NCI-H2171 treated with DMSO at 0.1 percent for 48 hours (cell line): ENCODE data around the gene KIF2A.
A peak's percentile ranks its signal among the peaks of the same experiment; 100 is the strongest.

Source experiments
- DNase-seq: peaks from one replicate; lab custom pipeline; 2025; lab: John Stamatoyannopoulos, UW

Gene KIF2A

GRCh38 chr5:62385131-62385530 is 79.1 kb downstream of the KIF2A start:
- DNase-seq, result no peak

GRCh38 chr5:62385816-62386400 is 79.9 kb downstream of the KIF2A start:
- DNase-seq, result no peak

- no peak for DNase-seq
Measured at GRCh38 chr5:62386824-62387223, 80.8 kb downstream of the KIF2A start.

DNA sequence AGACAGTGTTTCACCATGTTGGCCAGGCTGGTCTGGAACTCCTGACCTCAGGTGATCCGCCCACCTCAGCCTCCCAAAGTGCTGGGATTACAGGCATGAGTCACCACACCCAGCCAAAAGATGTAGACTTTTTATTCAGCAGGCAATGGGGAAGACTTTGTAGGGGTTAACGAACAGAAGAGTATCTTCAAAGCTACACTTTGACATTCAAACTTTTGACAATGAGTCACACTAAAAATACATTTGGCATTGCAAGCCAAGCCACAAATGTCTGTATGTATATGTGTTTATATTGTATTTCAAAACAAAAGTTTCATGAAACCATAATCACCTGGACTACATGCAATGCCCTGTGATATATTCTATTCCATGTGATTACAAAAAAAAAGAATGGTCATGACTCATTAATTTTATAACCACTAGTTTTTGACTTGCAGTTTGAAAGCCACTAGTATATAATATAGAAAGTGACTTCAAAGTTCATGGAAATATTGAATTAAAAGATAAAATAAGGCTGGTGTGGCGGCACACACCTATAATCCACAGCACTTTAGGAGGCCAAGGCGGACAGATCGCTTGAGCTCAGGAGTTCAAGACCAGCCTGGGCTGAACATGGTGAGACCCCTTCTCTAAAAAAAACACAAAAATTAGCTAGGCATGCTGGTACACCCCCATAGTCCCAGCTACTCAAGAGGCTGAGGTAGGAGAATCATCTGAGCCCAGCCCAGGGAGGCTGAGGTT is 89.4 kb downstream of the KIF2A start:
- DNase-seq, result no peak

DNA sequence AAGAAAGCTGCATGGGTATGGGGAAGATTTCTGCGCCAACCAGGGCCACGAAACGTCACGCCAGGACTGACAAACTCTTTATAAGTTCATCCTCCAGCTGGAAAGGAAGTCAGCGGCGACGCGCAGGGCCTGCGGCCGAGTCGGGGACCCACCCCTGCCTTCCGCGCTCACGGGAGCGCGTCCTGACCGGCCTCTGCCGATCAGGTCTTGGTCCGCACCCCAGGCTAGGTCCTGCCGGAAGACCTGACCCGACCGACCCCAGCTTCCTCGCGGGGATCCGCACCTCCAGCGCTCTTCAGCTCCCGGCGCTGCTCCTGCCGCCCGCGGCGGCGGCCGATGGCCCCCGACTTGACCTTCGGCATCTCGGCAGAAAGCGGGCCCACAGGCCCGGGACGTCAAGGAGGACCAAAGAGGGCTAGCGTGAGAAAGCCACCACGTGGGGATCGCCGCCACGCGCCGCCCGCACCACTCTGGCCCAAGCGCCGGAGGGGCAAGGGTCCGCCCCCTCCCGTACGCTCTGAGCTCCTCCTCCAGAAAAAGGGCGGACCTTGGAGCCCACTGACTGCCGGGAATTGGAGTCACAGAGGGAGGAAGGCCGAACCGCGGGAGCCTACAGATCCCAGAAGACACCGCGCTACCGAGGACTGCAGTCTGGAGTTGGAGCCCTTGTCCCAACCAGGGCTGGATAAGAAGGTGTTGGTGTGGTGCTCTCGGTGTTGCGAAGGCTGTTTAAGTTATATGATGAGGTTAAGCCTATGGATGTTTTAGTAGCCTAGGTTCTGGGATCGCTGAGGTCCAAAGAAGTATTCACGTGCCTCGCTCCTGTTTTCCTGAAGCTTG is 97.6 kb downstream of the KIF2A start, which contains the start of gene DIMT1:
Gene DIMT1 (minus strand): TSS at position 495 of the 840 bp plus-strand sequence. CDS start 133 bp downstream, at position 362.
- peak; percentile 89 for DNase-seq

GRCh38 chr5:62412549-62413329 is 106.7 kb downstream of the KIF2A start, which contains the start of gene IPO11:
Gene IPO11 (plus strand): TSS chr5:62412763. CDS start chr5:62437280, 24,517 bp downstream.
- peak; percentile 95 for DNase-seq

- DNase-seq, result no peak
Measured at GRCh38 chr5:62413711-62414110, 107.7 kb downstream of the KIF2A start.

- no peak for DNase-seq
Measured at GRCh38 chr5:62418462-62419076, 112.6 kb downstream of the KIF2A start.

GRCh38 chr5:62419609-62420008 is 113.6 kb downstream of the KIF2A start:
- DNase-seq, result no peak

- no peak for DNase-seq
Measured at GRCh38 chr5:62421414-62421813, 115.4 kb downstream of the KIF2A start.

- no peak for DNase-seq
Measured at GRCh38 chr5:62424763-62425162, 118.8 kb downstream of the KIF2A start.

- DNase-seq, result no peak
Measured at GRCh38 chr5:62431735-62432620, 126.0 kb downstream of the KIF2A start.

- no peak for DNase-seq
Measured at GRCh38 chr5:62432621-62433064, 126.6 kb downstream of the KIF2A start.
